Right ventricle myocardium inferior (tissue), 1 donor: ENCODE measurements around the gene PRXL2B. TPM values are rescaled to one million over a fixed set of nuclear protein-coding genes. Genes with fewer than 3 reads are reported as not detected.

Experiments used
- ATAC-seq: fragments of 200-7000 bp; cut with Tn5 transposase; one replicate; pipeline ENCODE4 v1.9.1; 2020; ENCODE audit warnings: mild to moderate bottlenecking, moderate library complexity
- DNase-seq: peaks from one replicate; pipeline ENCODE4 v3.0.0; 2021; ENCODE audit errors: missing footprints
- intact Hi-C: fragments of 100-400 bp; cut with DNase I; formaldehyde crosslinking; loops from one replicate; pipeline ENCODE4 v1.11.0; 2022
- total RNA-seq: library from RNA; stranded (reverse); fragmentation: NEBNext Ultra II Directional; extraction: Animal tissue kit (Norgen Biotek cat#: 25700); gene quantifications from one replicate; pipeline ENCODE4 v1.2.1, GENCODE V29; 2021
- donor health status: DM: no; HTN: yes; CAD: no; lungs with severe emphysema.

Gene PRXL2B
- total RNA-seq, 1 donor from 2014 or later: 12.2 TPM

DNA sequence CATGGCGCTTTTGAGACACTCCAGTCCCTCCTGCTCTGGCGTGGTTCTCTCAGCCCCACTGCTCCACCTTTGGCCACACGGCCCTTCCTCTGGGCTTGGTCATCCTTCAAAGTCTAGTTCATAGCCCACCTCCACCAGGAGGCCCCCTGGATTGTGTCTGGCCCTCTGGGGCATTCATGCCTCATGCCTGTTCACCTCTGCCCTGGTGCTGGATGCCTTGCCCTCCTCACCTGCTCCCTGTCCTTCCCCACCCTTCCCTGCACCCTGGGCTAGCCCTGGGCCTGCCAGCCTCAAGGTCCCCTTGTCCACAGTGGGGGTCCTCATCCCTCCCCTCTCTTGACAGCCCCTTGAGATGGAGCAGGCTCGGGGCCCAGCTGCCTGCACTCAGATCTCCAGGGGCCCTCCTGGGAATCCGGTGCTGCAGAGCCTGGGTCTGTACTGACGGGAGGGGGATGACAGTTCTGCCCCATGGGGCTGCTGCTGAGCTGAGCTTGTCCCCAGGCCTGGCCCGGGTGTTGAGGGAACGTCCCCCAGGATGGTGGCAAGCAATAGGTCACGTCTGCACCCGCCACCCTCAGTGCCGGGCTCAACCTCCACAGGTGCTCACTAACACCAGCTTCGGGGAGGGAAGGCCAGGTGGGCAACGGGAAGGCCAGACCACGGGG lies 18.4 kb downstream of the PRXL2B start:
- intact Hi-C loops: no loop called here
- no peak for ATAC-seq
- DNase-seq: no peak

GRCh38 chr1:2605509-2606395 lies 19.2 kb downstream of the PRXL2B start:
- peak; percentile 26 for DNase-seq
- intact Hi-C loops: no loop called here

GRCh38 chr1:2606396-2606880 lies 19.9 kb downstream of the PRXL2B start:
- ATAC-seq (no peak), DNase-seq (no peak)
- intact Hi-C loops: no loop called here

More at GRCh38 chr1:2605509-2606395, 19.2 kb downstream of the PRXL2B start:
- ATAC-seq: no peak

GRCh38 chr1:2606881-2607621 lies 20.5 kb downstream of the PRXL2B start:
- DNase-seq (peak; percentile 63), ATAC-seq (no peak)
- intact Hi-C loops: no loop called here

DNA sequence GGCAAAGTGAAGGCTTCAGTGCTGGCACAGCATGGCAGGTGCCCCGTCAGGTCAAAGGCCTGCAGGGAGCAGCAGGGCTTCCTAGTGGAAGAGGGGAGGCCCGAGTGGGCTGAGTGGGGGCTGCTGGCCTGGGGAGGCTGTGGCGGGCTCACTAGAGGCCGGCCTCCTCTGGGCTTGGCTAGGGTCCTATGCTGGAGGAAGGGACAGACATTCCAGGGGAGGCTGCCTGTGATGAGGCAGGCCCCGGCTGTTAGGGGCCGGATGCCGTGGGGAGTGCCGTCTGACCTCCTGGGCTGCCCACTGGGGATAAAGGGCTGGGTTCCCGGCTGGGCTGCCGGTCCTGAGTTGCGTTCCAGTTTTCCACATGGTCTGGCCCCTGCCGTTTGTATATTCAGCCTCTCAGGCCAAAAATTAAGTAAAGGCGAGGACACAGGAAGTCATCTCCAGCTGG lies 21.1 kb downstream of the PRXL2B start:
- ATAC-seq: peak; percentile 56
- intact Hi-C loops: no loop called here
- peak; percentile 60 for DNase-seq

GRCh38 chr1:2609319-2610035 lies 22.9 kb downstream of the PRXL2B start:
- intact Hi-C loops: no loop called here
- no peak for ATAC-seq
- no peak for DNase-seq

DNA sequence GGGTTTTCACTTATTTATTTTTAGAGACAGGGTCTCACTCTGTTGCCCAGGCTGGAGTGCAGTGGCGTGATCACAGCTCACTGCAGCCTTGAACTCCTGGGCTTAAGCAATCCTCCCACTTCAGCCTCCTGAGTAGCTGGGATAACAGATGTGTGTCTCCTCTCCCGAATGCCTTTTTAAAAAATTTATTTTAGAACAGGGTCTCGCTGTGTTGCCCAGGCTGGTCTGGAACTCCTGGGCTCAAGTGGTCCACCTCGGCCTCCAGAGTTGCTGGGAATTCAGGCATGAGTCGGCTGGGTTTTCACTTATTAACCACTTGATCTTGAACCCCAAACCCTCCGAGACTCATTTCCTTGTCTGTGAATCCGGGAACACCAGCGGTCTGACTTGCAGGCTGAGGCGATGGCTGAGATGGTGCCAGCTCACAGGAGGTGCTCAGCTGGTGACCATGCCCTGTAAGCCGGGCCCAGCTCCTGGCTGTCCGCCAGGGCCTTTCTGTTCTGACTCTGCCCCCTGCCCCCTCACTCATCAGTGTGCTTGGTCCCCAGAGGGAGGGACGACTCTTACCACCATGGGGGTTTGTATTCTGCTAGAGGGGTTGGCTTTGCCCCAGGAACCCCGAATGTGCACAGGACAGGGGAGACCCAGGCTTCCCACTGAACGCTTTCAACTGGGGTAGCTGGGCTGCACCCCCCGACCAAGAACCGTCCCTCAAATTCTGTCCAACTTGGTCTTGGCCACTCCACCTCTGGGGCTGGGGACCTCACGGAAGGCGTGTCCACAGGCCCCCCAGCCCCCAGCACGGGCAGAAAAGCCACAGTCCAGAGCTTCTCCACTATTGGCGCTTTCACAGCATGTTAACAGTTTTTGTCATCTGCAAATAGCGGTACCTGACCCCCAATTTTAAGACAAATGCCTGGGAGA lies 23.7 kb downstream of the PRXL2B start:
- ATAC-seq: no peak
- intact Hi-C loops: no loop called here
- peak; percentile 51 for DNase-seq

DNA sequence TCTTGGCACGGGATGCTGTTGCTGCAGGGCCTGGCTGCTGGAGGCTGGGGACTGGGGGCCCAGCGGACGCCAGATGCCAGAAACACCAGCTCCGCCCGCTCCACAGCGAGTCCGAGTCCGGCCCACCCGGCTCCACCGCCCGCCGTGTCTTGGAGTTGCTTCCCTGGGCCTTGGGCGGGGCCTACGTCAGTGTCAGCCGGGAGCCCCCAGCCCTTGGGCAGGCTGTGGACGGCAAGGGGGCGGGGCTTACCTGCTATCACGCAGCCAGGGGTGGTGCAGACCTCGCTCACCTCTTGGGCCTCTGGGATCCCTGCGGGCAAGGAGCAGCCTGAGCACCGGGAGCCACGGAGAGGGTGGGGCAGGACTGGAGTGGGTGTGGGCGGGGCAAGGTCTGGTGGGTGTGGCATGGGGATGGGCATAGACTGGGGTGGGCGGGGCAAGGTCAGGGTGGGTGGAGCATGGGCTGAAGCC lies 24.5 kb downstream of the PRXL2B start:
- DNase-seq: peak; percentile 75
- peak; percentile 26 for ATAC-seq
- intact Hi-C loops: no loop called here

- intact Hi-C loops: no loop called here
- ATAC-seq (no peak), DNase-seq (peak; percentile 17)
Measured at GRCh38 chr1:2611621-2612437, 25.3 kb downstream of the PRXL2B start.

DNA sequence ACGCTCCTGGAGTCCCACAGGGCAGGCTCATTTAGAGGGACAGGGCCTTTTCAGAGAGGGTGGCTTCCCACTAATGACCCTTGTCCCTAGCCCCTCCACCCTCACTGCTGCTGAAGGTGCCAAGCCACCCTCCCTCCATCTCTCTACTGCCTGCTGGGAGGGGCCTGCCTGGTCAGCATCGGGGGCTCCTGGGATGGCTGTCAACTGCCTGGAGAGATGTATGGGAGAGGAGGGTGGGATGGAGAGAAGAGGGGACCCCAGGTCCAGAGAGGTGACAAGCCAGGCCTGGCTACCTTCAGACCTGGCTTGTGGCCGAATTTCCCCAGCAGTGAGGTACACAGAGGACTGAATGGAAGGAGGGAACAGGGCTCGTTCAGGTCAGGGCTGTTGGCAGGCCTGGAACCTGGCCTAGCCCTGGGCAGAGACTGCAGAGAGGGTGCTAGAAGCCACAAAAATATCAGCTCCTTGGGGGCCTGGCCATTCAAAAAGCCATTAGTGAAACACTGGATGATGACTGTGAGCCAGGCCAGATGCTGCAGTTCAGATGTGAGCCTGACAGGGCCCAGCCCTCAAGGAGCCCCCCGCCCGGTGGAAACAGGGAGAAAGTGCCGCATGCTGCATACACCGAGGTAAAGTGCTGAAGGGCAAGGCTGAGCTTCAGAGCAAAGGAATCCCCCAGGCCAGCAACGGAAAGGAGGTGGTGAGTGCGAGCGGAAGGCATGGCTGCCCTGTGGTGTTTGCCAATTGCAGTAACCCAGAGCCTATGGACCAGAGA lies 26.2 kb downstream of the PRXL2B start:
- ATAC-seq: no peak
- peak; percentile 46 for DNase-seq
- intact Hi-C loops: no loop called here

DNA sequence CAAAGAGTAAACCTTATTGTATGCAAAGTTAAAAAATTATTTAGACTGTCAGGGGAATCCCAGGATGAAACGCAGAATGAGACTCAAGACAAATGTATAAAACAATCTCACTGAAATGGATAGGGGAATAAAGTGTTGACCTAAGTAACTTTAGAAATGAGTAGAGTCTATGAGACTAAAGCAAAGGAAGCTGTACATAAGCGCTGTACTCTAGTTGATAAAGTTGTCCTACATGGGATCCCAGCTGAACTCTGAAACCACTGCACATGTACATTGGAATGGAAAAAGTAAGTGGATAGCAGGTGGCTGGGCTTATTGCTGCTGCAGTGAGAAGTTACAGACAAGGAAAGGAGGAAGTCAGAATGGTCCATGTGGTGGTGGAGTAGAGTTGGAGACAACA lies 27.6 kb downstream of the PRXL2B start:
- intact Hi-C loops: no loop called here
- no peak for ATAC-seq
- no peak for DNase-seq

DNA sequence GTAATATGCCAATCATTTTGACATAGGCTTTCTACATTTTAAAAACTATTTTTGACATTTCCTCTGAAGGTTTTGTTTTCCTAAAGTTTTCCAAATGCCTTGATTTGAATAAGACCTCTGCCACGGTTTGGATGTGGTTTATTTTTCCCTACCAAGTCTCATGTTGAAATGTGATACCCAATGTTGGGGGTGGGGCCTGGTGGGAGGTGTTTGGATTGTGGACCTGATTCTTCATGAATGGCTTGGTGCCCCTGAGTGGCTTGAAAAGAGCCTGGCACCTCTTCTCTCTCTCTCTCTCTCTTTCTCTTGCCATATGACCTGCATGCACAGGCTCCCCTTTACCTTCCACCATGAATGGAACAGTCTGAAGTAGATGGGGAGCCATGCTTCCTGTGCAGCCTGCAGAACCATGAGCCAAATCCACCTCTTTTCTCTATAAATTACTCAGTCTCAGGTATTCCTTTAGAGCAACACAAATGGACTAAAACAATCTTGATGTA lies 31.4 kb downstream of the PRXL2B start:
- intact Hi-C loops: no loop called here
- DNase-seq (no peak), ATAC-seq (no peak)

GRCh38 chr1:2623571-2624337 lies 37.2 kb downstream of the PRXL2B start:
- intact Hi-C loops: no loop called here
- DNase-seq (no peak), ATAC-seq (no peak)

DNA sequence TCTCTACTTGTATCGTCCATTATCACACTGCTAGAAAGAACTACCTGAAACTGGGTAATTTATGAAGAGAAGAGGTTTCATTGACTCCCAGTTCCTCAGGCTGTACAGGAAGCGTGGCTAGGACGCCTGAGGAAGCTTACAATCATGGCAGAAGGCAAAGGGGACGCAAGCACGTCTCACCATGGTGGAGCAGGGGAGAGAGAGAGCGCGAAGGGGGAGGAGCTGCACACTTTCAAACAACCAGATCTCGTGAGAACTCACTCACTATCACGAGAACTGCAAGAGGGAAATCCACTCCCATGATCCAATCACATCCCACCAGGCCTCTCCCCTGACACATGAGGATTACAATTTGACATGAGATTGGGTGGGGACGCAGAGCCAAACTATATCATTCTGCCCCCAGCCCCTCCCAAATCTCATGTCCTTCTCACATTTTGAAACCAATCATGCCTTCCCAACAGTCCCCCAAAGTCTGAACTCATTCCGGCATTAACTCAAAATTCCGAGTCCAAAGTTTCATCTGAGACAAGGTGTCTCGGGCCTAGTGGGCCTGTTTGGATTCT lies 38.2 kb downstream of the PRXL2B start:
- intact Hi-C loops: no loop called here
- DNase-seq: no peak

GRCh38 chr1:2625311-2625710 lies 38.7 kb downstream of the PRXL2B start:
- no peak for ATAC-seq
- no peak for DNase-seq
- intact Hi-C loops: no loop called here

More for the DNA sequence above, 38.2 kb downstream of the PRXL2B start:
- no peak for ATAC-seq
